ENCODE data around the gene DHX36.

GRCh38 chr3:154301561-154301960 lies 22.7 kb downstream of the DHX36 start:
- TF ChIP-seq POLR2A (IDR thresholded peaks at IDR 0.05): no peak
- TF ChIP-seq CTCF (IDR thresholded peaks at IDR 0.05): no peak
- no peak for TF ChIP-seq POLR2AphosphoS5 (IDR thresholded peaks at IDR 0.05)

Data from breast epithelium (tissue), 3 donors.